WERI-Rb-1 (cell line): Measurements from ENCODE around the gene NMB.
A peak's percentile ranks its signal among the peaks of the same experiment; 100 is the strongest.
"Not testable (repeated sequence)": the region's sequence is repeated elsewhere in the genome, so short reads cannot be mapped to it uniquely, and the experiment has no call there.

ENCODE experiments used
- DNase-seq: peaks from one replicate; pipeline ENCODE4 v3.0.0-alpha.2; 2020
- H3K27ac ChIP-seq: fragments of 250-450 bp; sonication (Bioruptor Pico); 2 replicates; pipeline ENCODE4 v1.5.1; 2020; ENCODE audit warnings: mild to moderate bottlenecking, moderate library complexity
- H3K27me3 ChIP-seq: fragments of 250-450 bp; sonication (Bioruptor Pico); 2 replicates; pipeline ENCODE4 v1.5.1; 2021; ENCODE audit warnings: mild to moderate bottlenecking, low read depth, moderate library complexity; ENCODE audit not compliant: insufficient read depth, severe bottlenecking
- H3K36me3 ChIP-seq: fragments of 250-450 bp; sonication (Bioruptor Pico); 2 replicates; pipeline ENCODE4 v1.5.1; 2020; ENCODE audit warnings: mild to moderate bottlenecking, moderate library complexity
- H3K4me3 ChIP-seq: 2 replicates; pipeline ENCODE4 v1.5.1; 2011; ENCODE audit warnings: low read depth, mild to moderate bottlenecking, control low read depth, low read length
- H3K9me3 ChIP-seq: fragments of 250-450 bp; sonication (Bioruptor Pico); 2 replicates; pipeline ENCODE4 v1.5.1; 2021; ENCODE audit warnings: mild to moderate bottlenecking, moderate library complexity; ENCODE audit not compliant: severe bottlenecking
- TF ChIP-seq, protein P1 (sequence below): IDR thresholded peaks from 2 replicates; pipeline ENCODE4 v1.5.1; 2011; ENCODE audit warnings: low read depth, mild to moderate bottlenecking, control low read depth, inconsistent platforms, low read length

NMB gene

GRCh38 chr15:84696757-84697156, 38.8 kb upstream of the NMB start:
- H3K9me3 ChIP-seq, result no peaks in the 10 kb centered on the region
- H3K27ac ChIP-seq, result no peak overlapping the region
- no peaks in the 10 kb centered on the region for H3K27me3 ChIP-seq
- TF ChIP-seq, protein P1, sequence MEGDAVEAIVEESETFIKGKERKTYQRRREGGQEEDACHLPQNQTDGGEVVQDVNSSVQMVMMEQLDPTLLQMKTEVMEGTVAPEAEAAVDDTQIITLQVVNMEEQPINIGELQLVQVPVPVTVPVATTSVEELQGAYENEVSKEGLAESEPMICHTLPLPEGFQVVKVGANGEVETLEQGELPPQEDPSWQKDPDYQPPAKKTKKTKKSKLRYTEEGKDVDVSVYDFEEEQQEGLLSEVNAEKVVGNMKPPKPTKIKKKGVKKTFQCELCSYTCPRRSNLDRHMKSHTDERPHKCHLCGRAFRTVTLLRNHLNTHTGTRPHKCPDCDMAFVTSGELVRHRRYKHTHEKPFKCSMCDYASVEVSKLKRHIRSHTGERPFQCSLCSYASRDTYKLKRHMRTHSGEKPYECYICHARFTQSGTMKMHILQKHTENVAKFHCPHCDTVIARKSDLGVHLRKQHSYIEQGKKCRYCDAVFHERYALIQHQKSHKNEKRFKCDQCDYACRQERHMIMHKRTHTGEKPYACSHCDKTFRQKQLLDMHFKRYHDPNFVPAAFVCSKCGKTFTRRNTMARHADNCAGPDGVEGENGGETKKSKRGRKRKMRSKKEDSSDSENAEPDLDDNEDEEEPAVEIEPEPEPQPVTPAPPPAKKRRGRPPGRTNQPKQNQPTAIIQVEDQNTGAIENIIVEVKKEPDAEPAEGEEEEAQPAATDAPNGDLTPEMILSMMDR, result no peak
- no peak for DNase-seq
- H3K4me3 ChIP-seq, result no peak overlapping the region
- H3K36me3 ChIP-seq, result peaks cover under 1% of the 10 kb centered on the region; the same call in 1 of the 2 replicates

- H3K9me3 ChIP-seq, result no peaks in the 10 kb centered on the region
- no peak overlapping the region for H3K4me3 ChIP-seq
- no peaks in the 10 kb centered on the region for H3K27me3 ChIP-seq
- TF ChIP-seq, protein P1, result no peak
- DNase-seq, result no peak
- H3K36me3 ChIP-seq, result peaks cover 53% of the 10 kb centered on the region
- no peak overlapping the region for H3K27ac ChIP-seq
These were observed 32.3 kb upstream of the NMB start for GRCh38 chr15:84690342-84690741.

GRCh38 chr15:84689858-84690257, 31.9 kb upstream of the NMB start:
- Histone ChIP-seq H3K27me3 (no peaks in the 10 kb centered on the region), H3K27ac (no peak overlapping the region), H3K36me3 (peaks cover 56% of the 10 kb centered on the region), H3K4me3 (no peak overlapping the region), H3K9me3 (no peaks in the 10 kb centered on the region)
- DNase-seq, result no peak
- TF ChIP-seq, protein P1, result no peak

DNA sequence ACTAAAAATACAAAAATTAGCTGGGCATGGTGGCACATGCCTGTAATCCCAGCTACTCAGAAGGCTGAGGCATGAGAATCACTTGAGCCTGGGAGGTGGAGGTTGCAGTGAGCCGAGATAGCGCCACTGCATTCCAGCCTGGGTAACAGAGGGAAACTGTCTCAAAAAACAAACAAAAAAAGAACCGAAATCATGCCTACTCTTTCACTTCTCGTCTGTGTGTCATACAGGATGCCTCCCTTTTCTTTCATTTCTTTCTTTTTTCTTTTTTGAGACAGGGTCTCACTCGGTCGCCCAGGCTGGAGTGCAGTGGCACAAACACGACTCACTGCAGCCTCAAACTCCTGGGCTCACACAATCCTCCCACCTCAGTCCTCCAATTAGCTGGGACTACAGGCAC, 28.4 kb upstream of the NMB start:
- H3K9me3 ChIP-seq, H3K27ac ChIP-seq, H3K27me3 ChIP-seq, DNase-seq, H3K4me3 ChIP-seq: not testable (repeated sequence)
- H3K36me3 ChIP-seq, result peaks cover 85% of the 10 kb centered on the region

GRCh38 chr15:84685304-84685703, 27.3 kb upstream of the NMB start:
- no peak overlapping the region for H3K4me3 ChIP-seq
- no peaks in the 10 kb centered on the region for H3K9me3 ChIP-seq
- no peak overlapping the region for H3K27ac ChIP-seq
- peak; percentile 26 for DNase-seq
- no peaks in the 10 kb centered on the region for H3K27me3 ChIP-seq
- TF ChIP-seq, protein P1, result no peak
- H3K36me3 ChIP-seq, result peaks cover 85% of the 10 kb centered on the region

GRCh38 chr15:84684092-84684491, 26.1 kb upstream of the NMB start:
- Histone ChIP-seq H3K27ac (no peak overlapping the region), H3K9me3 (no peaks in the 10 kb centered on the region), H3K4me3 (no peak overlapping the region), H3K27me3 (no peaks in the 10 kb centered on the region), H3K36me3 (peaks cover 88% of the 10 kb centered on the region)
- no peak for DNase-seq
- TF ChIP-seq, protein P1, result no peak
